Esophagus muscularis mucosa (tissue), 4 donors: ENCODE results near the gene CSNK2A2.

Experiments used
- EP300 ChIP-seq: sonication (generic); formaldehyde crosslinking; IDR thresholded peaks from one replicate; pipeline ENCODE4 v1.6.1; 2017; ENCODE audit warnings: antibody characterized with exemption
- POLR2A ChIP-seq: fragments of 450-650 bp; IDR thresholded peaks from one replicate; pipeline ENCODE4 v1.6.1; 2017; ENCODE audit warnings: antibody characterized with exemption, moderate library complexity, mild to moderate bottlenecking, low read depth
- TF ChIP-seq, protein P1 (sequence below), 3 experiments: fragments of 200-600 bp in 2 of 3; fragments of 450-650 bp in 1 of 3; sonication (generic) in 2 of 3; IDR thresholded peaks; one replicate each; pipeline ENCODE4 v1.5.1; 2017 to 2019; ENCODE audit warnings: antibody characterized with exemption in 3 of 3, mild to moderate bottlenecking in 2 of 3, moderate library complexity in 1 of 3

GRCh38 chr16:58195771-58196170, 2.1 kb downstream of the CSNK2A2 start:
- TF ChIP-seq, protein P1, sequence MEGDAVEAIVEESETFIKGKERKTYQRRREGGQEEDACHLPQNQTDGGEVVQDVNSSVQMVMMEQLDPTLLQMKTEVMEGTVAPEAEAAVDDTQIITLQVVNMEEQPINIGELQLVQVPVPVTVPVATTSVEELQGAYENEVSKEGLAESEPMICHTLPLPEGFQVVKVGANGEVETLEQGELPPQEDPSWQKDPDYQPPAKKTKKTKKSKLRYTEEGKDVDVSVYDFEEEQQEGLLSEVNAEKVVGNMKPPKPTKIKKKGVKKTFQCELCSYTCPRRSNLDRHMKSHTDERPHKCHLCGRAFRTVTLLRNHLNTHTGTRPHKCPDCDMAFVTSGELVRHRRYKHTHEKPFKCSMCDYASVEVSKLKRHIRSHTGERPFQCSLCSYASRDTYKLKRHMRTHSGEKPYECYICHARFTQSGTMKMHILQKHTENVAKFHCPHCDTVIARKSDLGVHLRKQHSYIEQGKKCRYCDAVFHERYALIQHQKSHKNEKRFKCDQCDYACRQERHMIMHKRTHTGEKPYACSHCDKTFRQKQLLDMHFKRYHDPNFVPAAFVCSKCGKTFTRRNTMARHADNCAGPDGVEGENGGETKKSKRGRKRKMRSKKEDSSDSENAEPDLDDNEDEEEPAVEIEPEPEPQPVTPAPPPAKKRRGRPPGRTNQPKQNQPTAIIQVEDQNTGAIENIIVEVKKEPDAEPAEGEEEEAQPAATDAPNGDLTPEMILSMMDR (IDR thresholded peaks at IDR 0.05) = no peak
- no peak for TF ChIP-seq EP300
- no peak for TF ChIP-seq POLR2A
